Activated T-helper 17 cell treated with anti-CD3 and anti-CD28 coated beads, Interleukin-2, amount 50 U/mL, for 72 hours (primary cell): ENCODE results near the gene IGF1R. TPM values are rescaled to one million over a fixed set of nuclear protein-coding genes. Genes with fewer than 3 reads are reported as not detected.

Experiments used
- ATAC-seq: fragments of 150-1000 bp; cut with Tn5 transposase; replicated peaks from 2 replicates; pipeline ENCODE4 v1.10.0; 2021; ENCODE audit warnings: mild to moderate bottlenecking, moderate library complexity
- H3K27ac Mint-ChIP-seq: one replicate; pipeline ENCODE4 v1.8.0; 2022; ENCODE audit warnings: mixed read lengths
- H3K27me3 Mint-ChIP-seq: one replicate; pipeline ENCODE4 v1.8.0; 2022; ENCODE audit warnings: mixed read lengths
- H3K36me3 Mint-ChIP-seq: one replicate; pipeline ENCODE4 v1.8.0; 2022; ENCODE audit warnings: low read depth, mild to moderate bottlenecking, mixed read lengths
- H3K4me1 Mint-ChIP-seq: one replicate; pipeline ENCODE4 v1.8.0; 2022; ENCODE audit warnings: mixed read lengths
- H3K4me3 Mint-ChIP-seq: one replicate; pipeline ENCODE4 v1.8.0; 2022; ENCODE audit warnings: mild to moderate bottlenecking, mixed read lengths
- H3K9me3 Mint-ChIP-seq: one replicate; pipeline ENCODE4 v1.8.0; 2022; ENCODE audit warnings: mixed read lengths
- total RNA-seq, 2 donors: library from RNA; stranded (reverse); gene quantifications; one replicate each; pipeline ENCODE4 v1.2.3, GENCODE V29; 2022

The IGF1R gene
- total RNA-seq, 2 donors from 2014 or later = 4.6 to 33.8 TPM

- no peaks in the 10 kb centered on the region for H3K27me3 Mint-ChIP-seq
- no peaks in the 10 kb centered on the region for H3K36me3 Mint-ChIP-seq
- H3K27ac Mint-ChIP-seq = no peak overlapping the region
- ATAC-seq = no peak
- H3K9me3 Mint-ChIP-seq = no peaks in the 10 kb centered on the region
- peaks cover 4% of the 10 kb centered on the region for H3K4me1 Mint-ChIP-seq
- H3K4me3 Mint-ChIP-seq = no peak overlapping the region
These were observed 114.8 kb downstream of the IGF1R start for GRCh38 chr15:98763179-98763578.

- Mint-ChIP-seq H3K27ac (no peak overlapping the region), H3K9me3 (no peaks in the 10 kb centered on the region), H3K36me3 (no peaks in the 10 kb centered on the region), H3K4me1 (peaks cover 4% of the 10 kb centered on the region), H3K4me3 (no peak overlapping the region), H3K27me3 (no peaks in the 10 kb centered on the region)
- no peak for ATAC-seq
These were observed 116.0 kb downstream of the IGF1R start for GRCh38 chr15:98764291-98764690.

- H3K9me3 Mint-ChIP-seq = no peaks in the 10 kb centered on the region
- peaks cover 4% of the 10 kb centered on the region for H3K4me1 Mint-ChIP-seq
- no peaks in the 10 kb centered on the region for H3K36me3 Mint-ChIP-seq
- H3K27me3 Mint-ChIP-seq = no peaks in the 10 kb centered on the region
- H3K27ac Mint-ChIP-seq = no peak overlapping the region
- H3K4me3 Mint-ChIP-seq = no peak overlapping the region
- ATAC-seq = no peak
These were observed 117.3 kb downstream of the IGF1R start for GRCh38 chr15:98765610-98766009.

- H3K9me3 Mint-ChIP-seq = no peaks in the 10 kb centered on the region
- H3K4me3 Mint-ChIP-seq = no peak overlapping the region
- H3K4me1 Mint-ChIP-seq = peaks cover 11% of the 10 kb centered on the region
- H3K36me3 Mint-ChIP-seq = no peaks in the 10 kb centered on the region
- H3K27ac Mint-ChIP-seq = no peak overlapping the region
- no peaks in the 10 kb centered on the region for H3K27me3 Mint-ChIP-seq
- ATAC-seq = no peak
These were observed 119.4 kb downstream of the IGF1R start for GRCh38 chr15:98767692-98768091.

- H3K4me1 Mint-ChIP-seq = peaks cover 11% of the 10 kb centered on the region
- no peak overlapping the region for H3K27ac Mint-ChIP-seq
- no peak overlapping the region for H3K4me3 Mint-ChIP-seq
- no peak for ATAC-seq
- no peaks in the 10 kb centered on the region for H3K9me3 Mint-ChIP-seq
- H3K36me3 Mint-ChIP-seq = no peaks in the 10 kb centered on the region
- no peaks in the 10 kb centered on the region for H3K27me3 Mint-ChIP-seq
These were observed 121.5 kb downstream of the IGF1R start for GRCh38 chr15:98769867-98770266.

GRCh38 chr15:98770984-98771383 is 122.6 kb downstream of the IGF1R start:
- Mint-ChIP-seq H3K4me1 (peaks cover 7% of the 10 kb centered on the region), H3K4me3 (no peak overlapping the region), H3K27me3 (no peaks in the 10 kb centered on the region), H3K9me3 (no peaks in the 10 kb centered on the region), H3K27ac (no peak overlapping the region), H3K36me3 (no peaks in the 10 kb centered on the region)
- no peak for ATAC-seq

GRCh38 chr15:98771541-98771940 is 123.2 kb downstream of the IGF1R start:
- H3K4me3 Mint-ChIP-seq = no peak overlapping the region
- no peak overlapping the region for H3K27ac Mint-ChIP-seq
- no peak for ATAC-seq
- H3K36me3 Mint-ChIP-seq = no peaks in the 10 kb centered on the region
- H3K27me3 Mint-ChIP-seq = no peaks in the 10 kb centered on the region
- peaks cover 10% of the 10 kb centered on the region for H3K4me1 Mint-ChIP-seq
- no peaks in the 10 kb centered on the region for H3K9me3 Mint-ChIP-seq

GRCh38 chr15:98772895-98773294 is 124.6 kb downstream of the IGF1R start:
- no peaks in the 10 kb centered on the region for H3K9me3 Mint-ChIP-seq
- H3K4me1 Mint-ChIP-seq = peaks cover 24% of the 10 kb centered on the region
- H3K36me3 Mint-ChIP-seq = no peaks in the 10 kb centered on the region
- H3K27me3 Mint-ChIP-seq = peaks cover 3% of the 10 kb centered on the region
- no peak overlapping the region for H3K4me3 Mint-ChIP-seq
- ATAC-seq = peak; percentile 25
- no peak overlapping the region for H3K27ac Mint-ChIP-seq

GRCh38 chr15:98773616-98774015 is 125.3 kb downstream of the IGF1R start:
- peaks cover 3% of the 10 kb centered on the region for H3K27me3 Mint-ChIP-seq
- peaks cover 24% of the 10 kb centered on the region for H3K4me1 Mint-ChIP-seq
- no peaks in the 10 kb centered on the region for H3K9me3 Mint-ChIP-seq
- no peaks in the 10 kb centered on the region for H3K36me3 Mint-ChIP-seq
- no peak overlapping the region for H3K27ac Mint-ChIP-seq
- no peak overlapping the region for H3K4me3 Mint-ChIP-seq
- no peak for ATAC-seq

- Mint-ChIP-seq H3K9me3 (no peaks in the 10 kb centered on the region), H3K4me1 (peaks cover 29% of the 10 kb centered on the region), H3K27me3 (peaks cover 7% of the 10 kb centered on the region), H3K27ac (no peak overlapping the region), H3K36me3 (no peaks in the 10 kb centered on the region), H3K4me3 (no peak overlapping the region)
- ATAC-seq = no peak
These were observed 126.6 kb downstream of the IGF1R start for GRCh38 chr15:98774756-98775497.

- no peak overlapping the region for H3K4me3 Mint-ChIP-seq
- no peaks in the 10 kb centered on the region for H3K9me3 Mint-ChIP-seq
- H3K36me3 Mint-ChIP-seq = no peaks in the 10 kb centered on the region
- H3K27ac Mint-ChIP-seq = no peak overlapping the region
- no peak for ATAC-seq
- H3K4me1 Mint-ChIP-seq = peaks cover 29% of the 10 kb centered on the region
- H3K27me3 Mint-ChIP-seq = peaks cover 7% of the 10 kb centered on the region
These were observed 127.3 kb downstream of the IGF1R start for GRCh38 chr15:98775498-98776230.

GRCh38 chr15:98776607-98777281 is 128.4 kb downstream of the IGF1R start:
- Mint-ChIP-seq H3K4me1 (peaks cover 25% of the 10 kb centered on the region), H3K27me3 (peaks cover 7% of the 10 kb centered on the region), H3K27ac (no peak overlapping the region), H3K4me3 (peak overlapping the region; percentile 29), H3K9me3 (no peaks in the 10 kb centered on the region), H3K36me3 (no peaks in the 10 kb centered on the region)
- ATAC-seq = peak; percentile 49

GRCh38 chr15:98777426-98777825 is 129.1 kb downstream of the IGF1R start:
- Mint-ChIP-seq H3K27me3 (peaks cover 7% of the 10 kb centered on the region), H3K9me3 (no peaks in the 10 kb centered on the region), H3K4me3 (peak overlapping the region; percentile 29), H3K36me3 (no peaks in the 10 kb centered on the region), H3K4me1 (peaks cover 22% of the 10 kb centered on the region), H3K27ac (no peak overlapping the region)
- ATAC-seq = no peak

- Mint-ChIP-seq H3K4me3 (no peak overlapping the region), H3K36me3 (no peaks in the 10 kb centered on the region), H3K9me3 (no peaks in the 10 kb centered on the region), H3K27ac (no peak overlapping the region), H3K27me3 (peaks cover 7% of the 10 kb centered on the region), H3K4me1 (peaks cover 22% of the 10 kb centered on the region)
- ATAC-seq = peak; percentile 8
These were observed 130.1 kb downstream of the IGF1R start for GRCh38 chr15:98778263-98778959.
